GM18520 (cell line): Measurements from ENCODE around the gene DYNLT3.
A peak's percentile ranks its signal among the peaks of the same experiment; 100 is the strongest.

Experiments used
- ATAC-seq: cut with Tn5 transposase; IDR thresholded peaks from one replicate; pipeline ENCODE4 v1.9.1; 2021; ENCODE audit not compliant: unreplicated experiment

DYNLT3 gene

DNA sequence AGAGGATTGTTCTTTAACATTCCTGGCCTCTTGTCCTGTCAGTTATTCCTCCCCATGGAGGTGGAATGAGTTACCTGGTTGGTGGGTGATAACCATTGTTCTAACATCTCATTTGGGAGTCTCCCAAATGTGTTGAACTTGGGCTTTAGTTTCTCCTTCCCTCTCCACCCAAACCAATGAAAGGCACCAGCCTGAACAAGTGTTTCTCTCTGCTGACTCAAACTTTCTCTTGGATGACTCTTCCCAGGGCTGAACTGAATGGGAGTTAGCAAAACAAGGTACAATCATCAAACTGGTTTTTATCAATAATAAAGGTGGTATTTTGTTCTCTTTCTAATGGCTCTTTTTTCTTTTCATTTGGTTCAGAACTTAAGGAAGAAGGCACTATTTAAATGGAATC is 2.7 kb downstream of the DYNLT3 start:
- no peak for ATAC-seq

DNA sequence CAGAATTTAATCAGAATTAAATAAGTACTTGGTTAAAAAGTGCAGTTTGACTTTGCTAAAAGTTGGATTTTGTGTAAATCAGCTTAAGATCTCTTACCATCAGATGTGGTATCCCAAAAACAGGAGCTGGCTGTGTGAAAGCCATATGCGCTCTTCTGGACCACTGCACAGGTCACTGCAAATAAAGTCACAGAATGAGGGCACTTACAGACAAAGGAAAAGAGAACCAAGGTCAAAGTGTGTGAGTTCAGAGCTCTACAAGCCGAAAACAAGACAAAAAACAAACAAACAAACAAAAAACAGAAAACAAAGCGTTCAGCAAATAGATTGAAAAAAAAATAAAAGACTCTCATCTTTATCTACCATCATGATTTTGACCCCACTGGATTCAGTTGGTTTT is 6.4 kb downstream of the DYNLT3 start:
- no peak for ATAC-seq

- no peak for ATAC-seq
Observed at GRCh38 chrX:37834937-37835336, 12.4 kb downstream of the DYNLT3 start.

- ATAC-seq, result no peak
Observed at GRCh38 chrX:37830371-37830770, 17.0 kb downstream of the DYNLT3 start.

GRCh38 chrX:37829721-37830120 is 17.6 kb downstream of the DYNLT3 start:
- ATAC-seq, result no peak

DNA sequence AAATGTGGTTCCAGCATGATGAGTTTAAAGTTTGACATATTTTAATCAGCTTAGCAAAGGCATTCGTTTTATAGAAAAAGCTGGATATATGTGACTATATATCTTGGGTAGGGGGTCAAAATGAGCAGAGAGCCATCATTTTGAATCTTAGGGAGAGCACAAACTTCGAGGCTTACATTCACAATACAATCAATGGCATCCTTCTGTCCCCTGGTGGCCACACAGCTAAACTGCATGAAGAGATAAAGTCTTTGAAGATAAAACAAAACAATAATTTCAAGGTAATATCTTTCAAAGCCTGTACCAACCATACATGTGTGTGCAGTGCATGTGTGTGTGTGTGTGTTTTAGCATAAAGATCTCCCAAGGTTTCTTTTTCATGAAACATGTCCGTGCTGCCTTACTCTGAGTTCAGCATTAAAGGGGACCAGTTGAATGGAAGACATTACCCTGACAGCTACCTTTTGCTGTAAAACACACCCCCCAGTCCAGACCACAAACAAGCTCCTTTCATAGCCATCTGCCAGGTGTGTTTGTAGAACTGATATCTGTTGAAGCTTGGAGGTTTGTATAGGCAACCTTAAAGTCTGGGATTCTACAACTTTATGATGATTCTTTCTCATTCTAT is 22.0 kb downstream of the DYNLT3 start:
- no peak for ATAC-seq

DNA sequence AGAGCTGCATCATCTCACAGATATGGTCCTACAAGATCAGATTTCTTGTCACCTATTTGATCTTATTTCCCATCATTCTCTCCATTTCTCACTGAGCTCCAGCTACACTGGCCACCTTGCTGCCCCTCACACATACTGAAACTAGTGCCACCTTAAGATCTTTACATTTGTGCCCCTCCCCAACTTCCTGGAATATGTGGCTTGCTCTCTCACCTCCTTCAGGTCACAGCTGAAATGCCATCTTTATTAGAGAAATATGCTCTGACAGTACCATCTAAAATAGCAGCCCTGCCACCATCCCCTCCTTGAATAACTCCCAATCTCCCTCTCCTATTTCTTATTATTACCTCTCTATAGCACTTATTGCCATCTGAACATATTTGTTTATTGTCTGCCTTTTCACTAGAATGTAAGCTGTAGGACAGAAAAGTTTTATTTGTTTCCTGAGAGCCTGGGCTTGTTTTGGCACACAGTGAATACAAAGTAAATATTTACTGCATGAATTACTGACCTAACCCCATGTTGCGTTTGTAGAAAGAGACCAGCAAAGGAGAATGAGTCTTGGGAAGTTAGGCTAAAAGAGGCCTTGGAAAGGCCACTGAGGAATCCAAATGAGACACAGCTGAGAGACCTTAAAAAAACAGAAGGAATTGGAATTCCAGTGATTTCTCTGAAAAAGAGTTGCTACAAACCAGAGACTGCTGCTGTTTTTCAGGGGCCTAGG is 22.7 kb downstream of the DYNLT3 start:
- ATAC-seq, result no peak

DNA sequence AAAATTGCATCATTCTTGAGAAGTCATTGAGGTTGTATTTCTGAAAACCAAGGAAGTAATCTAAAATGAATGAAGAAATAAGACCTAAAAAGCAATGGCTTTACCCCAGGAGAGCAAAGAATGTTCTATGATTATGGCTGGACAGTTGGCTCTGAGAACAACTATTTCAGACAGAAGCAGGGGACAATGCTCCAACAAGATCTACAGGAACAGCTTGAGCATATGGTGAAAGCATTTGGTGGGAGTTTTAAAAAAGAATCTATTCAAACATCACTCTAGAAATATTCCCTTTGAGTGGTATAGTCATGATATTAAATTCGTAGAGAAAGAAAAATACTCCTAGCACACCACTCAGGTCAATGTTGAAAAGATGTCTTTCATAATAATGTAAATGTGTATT is 26.7 kb downstream of the DYNLT3 start:
- no peak for ATAC-seq

DNA sequence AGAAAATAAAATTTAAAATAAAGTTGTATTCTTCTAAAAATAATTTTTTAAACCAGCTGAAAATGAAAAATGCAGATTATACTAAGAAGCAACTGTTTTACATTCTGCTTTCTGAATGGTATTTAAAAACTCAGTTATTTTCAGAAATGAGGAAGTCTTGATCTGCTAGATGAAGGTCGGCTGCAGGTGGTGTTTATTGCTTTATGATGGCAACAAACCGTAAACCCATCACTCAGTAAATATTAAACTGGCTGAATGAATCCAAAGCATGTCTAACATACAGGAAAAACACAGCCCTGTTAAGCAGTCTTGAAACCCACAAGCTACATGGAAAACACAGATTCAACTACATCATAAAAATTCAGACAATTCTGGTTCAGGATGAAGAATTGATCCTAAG is 29.3 kb downstream of the DYNLT3 start:
- no peak for ATAC-seq

DNA sequence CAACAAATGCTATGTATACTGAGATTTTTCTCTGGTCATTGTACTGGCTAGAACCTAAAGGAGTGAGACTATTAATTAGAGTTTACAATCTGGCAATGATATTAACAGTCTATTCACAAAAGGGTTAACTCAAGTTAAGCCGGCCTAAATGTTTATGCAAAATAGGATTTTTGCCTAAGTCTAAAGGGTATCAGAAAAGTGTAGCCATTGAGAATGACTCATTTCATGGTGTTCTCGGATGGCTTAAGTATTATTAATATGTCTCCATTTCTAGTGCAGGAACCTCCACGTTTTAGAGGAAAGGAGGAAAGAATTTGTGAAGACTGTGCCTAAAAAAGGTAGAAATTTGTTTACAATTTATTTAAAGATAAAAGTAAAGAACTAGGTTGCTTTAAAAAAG is 29.8 kb downstream of the DYNLT3 start:
- ATAC-seq, result no peak

GRCh38 chrX:37817176-37817575 is 30.2 kb downstream of the DYNLT3 start:
- no peak for ATAC-seq

- no peak for ATAC-seq
Observed at GRCh38 chrX:37816766-37817165, 30.6 kb downstream of the DYNLT3 start.

DNA sequence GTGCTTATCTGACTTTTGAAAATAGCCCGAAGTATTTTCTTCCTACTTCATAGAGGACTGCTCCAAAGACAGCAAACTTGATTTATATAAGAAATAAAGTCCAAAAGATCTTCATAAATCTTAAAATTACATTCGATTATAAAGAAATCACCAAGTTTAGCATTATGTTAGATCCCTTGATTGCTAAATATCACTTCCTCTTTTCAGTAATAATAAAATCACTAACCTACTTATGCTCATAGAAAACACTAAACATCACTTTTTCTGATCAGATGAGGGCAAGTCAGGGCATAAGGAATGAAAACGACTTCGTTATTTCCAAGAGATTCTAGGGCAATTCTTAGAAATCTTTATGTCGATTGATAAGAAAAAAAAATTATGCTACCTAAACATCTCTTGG is 32.0 kb downstream of the DYNLT3 start:
- no peak for ATAC-seq

GRCh38 chrX:37813570-37813969 is 33.8 kb downstream of the DYNLT3 start:
- no peak for ATAC-seq

GRCh38 chrX:37812110-37812509 is 35.3 kb downstream of the DYNLT3 start:
- ATAC-seq, result no peak

DNA sequence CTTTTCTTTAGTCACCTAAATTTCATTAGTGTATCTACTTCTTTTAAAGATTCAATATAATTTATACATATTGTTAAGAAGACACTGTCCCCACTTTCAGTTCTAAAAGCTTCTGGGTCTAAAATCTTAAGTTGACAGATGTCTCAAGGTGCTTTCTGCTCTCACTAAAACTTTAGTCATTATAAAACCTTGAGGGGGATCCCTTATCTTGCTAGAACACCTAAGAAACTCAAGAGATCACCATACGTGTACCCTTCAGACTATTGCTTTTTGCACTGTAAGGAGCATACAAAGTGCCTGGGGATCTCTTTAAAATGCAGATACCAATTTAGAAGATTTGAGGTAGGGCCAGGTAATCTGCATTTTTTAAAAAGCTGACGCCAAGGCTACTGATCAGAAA is 37.4 kb downstream of the DYNLT3 start:
- no peak for ATAC-seq

DNA sequence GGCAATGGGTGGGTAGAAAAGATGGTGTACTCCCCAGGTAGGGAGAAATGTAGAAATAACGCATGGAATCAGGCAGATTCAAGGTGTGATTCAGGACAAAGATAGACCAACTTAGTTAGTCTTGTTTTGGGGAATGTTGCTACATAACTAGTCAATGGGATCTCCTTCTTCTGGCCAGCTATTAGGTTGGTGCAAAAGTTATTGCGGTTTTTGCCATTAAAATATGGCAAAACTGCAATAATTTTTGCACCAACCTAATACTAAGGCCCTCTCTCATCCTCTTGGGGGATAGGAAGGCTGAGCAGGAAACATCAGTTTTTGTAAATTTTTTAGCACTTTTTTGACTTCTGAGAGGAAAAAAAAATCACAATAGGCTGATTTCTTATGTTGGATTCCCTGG is 44.3 kb downstream of the DYNLT3 start:
- no peak for ATAC-seq

DNA sequence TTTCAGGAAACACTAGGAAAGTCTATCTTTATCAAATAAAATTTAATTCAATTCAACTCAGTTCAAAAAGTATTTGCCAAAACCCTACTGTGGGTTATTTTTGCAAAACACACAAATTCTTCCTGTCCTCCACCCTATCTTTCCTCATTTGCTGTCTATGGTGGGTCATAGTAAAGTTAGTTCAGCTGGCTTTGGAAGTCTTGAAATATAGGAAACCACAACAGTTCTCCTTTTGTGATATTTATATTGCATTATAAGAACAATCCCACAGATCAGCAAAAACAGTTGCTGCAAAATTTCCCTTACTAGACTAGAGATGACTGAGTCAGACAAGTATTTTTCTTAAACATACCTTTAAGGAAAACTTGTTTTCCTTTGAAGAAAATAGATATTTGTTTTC is 45.3 kb downstream of the DYNLT3 start:
- ATAC-seq, result no peak

DNA sequence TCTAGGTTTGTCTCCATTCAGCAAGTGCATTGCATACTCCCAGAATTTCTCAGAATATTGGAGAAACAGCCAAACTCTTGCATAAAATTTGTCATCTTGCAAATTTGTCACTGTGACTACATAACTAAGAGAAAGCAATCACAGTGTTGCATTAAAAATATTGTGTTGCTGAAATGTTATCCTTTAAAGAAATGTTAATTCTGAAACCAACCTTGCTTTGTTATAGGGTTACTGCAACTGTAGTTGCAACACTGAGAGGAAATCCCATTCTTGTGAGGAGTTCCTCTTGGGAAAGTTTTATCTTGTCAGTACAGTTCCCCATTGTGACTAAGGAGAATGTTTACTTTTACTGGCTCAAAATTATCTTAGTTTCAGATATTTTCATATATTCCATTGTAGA is 46.7 kb downstream of the DYNLT3 start:
- ATAC-seq, result no peak

- no peak for ATAC-seq
Observed at GRCh38 chrX:37799936-37800335, 47.4 kb downstream of the DYNLT3 start.

- peak; percentile 73 for ATAC-seq
Observed at GRCh38 chrX:37796805-37797204, 50.6 kb downstream of the DYNLT3 start.

DNA sequence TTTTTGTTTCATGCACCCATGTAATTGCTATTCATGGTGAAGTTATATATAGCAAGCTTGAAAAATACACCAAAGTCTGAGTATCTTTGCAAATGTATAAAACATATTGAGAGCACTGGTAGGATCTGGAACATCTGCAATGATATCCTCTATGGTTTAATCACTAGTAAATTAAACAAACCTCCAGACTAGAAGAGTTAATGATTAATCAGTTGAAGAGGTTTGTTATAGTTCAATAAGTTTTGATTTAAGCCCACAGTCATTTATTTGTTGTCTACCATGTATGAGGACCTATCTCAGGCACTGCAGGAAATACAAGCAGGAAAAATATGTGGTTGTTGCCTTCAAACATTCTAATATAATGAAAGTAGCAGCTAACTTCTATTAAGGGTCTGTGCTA is 51.1 kb downstream of the DYNLT3 start:
- ATAC-seq, result no peak
